ENCODE results near the gene TRIM66.

Gene TRIM66

GRCh38 chr11:8720868-8721608 is 38.6 kb upstream of the TRIM66 start:
- peak; percentile 65 for DNase-seq (ENCODE audit: low read depth)
- TF ChIP-seq, protein P1, sequence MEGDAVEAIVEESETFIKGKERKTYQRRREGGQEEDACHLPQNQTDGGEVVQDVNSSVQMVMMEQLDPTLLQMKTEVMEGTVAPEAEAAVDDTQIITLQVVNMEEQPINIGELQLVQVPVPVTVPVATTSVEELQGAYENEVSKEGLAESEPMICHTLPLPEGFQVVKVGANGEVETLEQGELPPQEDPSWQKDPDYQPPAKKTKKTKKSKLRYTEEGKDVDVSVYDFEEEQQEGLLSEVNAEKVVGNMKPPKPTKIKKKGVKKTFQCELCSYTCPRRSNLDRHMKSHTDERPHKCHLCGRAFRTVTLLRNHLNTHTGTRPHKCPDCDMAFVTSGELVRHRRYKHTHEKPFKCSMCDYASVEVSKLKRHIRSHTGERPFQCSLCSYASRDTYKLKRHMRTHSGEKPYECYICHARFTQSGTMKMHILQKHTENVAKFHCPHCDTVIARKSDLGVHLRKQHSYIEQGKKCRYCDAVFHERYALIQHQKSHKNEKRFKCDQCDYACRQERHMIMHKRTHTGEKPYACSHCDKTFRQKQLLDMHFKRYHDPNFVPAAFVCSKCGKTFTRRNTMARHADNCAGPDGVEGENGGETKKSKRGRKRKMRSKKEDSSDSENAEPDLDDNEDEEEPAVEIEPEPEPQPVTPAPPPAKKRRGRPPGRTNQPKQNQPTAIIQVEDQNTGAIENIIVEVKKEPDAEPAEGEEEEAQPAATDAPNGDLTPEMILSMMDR (IDR thresholded peaks at IDR 0.05; ENCODE audit: control insufficient read depth, extremely low read depth, insufficient read depth) = no peak
- peak overlapping the region; percentile 14 for H3K4me3 ChIP-seq (ENCODE audit: low read depth, low read length)

DNA sequence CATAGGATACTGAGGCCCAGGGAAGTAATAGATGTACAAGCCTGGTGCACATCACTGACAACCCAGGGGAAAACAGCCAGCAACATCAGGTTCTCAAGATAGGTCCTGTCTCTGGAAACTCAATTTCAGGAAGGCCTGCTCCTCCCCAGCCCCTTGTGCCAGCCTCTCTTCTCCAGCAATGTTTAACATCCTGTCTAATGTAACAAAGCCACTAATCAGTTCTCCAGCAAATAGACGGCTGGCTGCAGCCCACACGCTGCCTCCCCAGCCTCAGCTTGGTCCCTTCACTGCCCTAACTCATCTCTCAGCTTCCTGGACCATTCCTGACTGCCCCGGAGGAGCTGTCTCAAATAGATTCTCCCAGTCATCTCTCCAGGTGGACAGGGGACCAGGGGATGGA is 37.9 kb upstream of the TRIM66 start:
- no peak for DNase-seq (ENCODE audit: low read depth)
- H3K4me3 ChIP-seq (ENCODE audit: low read depth, low read length) = no peak overlapping the region
- TF ChIP-seq, protein P1 (IDR thresholded peaks at IDR 0.05; ENCODE audit: control insufficient read depth, extremely low read depth, insufficient read depth) = no peak

DNA sequence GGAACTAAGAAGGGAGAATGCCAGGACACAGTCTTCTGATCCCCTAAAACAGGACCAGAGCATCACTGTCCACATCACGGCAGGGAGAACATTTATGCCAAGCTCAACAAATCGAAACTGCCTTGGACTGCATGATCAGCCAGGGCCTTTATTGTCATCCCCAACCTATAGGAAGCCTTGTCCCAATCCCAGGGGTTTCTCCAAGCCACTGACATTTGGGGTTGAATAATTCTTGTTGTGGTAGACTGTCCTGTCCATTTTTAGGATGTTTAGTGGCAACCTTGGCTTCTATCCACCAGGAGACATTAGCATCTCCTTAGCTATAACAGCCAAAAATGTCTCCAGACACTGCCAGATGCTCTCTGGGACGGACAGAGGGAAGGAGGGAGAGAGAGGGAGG is 37.3 kb upstream of the TRIM66 start:
- H3K4me3 ChIP-seq (ENCODE audit: low read depth, low read length) = no peak overlapping the region
- TF ChIP-seq, protein P1 (IDR thresholded peaks at IDR 0.05; ENCODE audit: control insufficient read depth, extremely low read depth, insufficient read depth) = no peak
- DNase-seq (ENCODE audit: low read depth) = no peak

- TF ChIP-seq, protein P1 (IDR thresholded peaks at IDR 0.05; ENCODE audit: control insufficient read depth, extremely low read depth, insufficient read depth) = no peak
- H3K4me3 ChIP-seq (ENCODE audit: low read depth, low read length) = no peak overlapping the region
- DNase-seq (ENCODE audit: low read depth) = no peak
These were observed 36.8 kb upstream of the TRIM66 start for GRCh38 chr11:8719211-8719649.

- TF ChIP-seq, protein P1 (IDR thresholded peaks at IDR 0.05; ENCODE audit: control insufficient read depth, extremely low read depth, insufficient read depth) = no peak
- no peak for DNase-seq (ENCODE audit: low read depth)
- no peak overlapping the region for H3K4me3 ChIP-seq (ENCODE audit: low read depth, low read length)
These were observed 35.6 kb upstream of the TRIM66 start for GRCh38 chr11:8717876-8718753.

DNA sequence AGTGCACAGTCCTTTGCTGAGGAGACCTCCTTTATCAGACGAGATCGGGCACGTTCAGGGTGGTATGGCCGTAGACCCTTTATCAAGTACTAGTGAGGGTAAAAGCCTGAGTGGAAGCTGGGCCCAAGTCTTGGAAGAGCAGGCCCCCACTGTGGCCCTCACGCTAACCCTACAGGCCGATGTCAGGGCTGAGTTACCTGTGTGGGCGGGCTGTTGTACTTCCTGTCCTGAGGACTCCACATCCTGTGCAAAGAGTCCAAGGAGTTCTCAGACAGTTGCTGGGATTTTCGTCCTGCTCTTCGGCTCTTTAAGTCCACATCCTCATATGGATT is 35.0 kb upstream of the TRIM66 start:
- no peak overlapping the region for H3K4me3 ChIP-seq (ENCODE audit: low read depth, low read length)
- TF ChIP-seq, protein P1 (IDR thresholded peaks at IDR 0.05; ENCODE audit: control insufficient read depth, extremely low read depth, insufficient read depth) = no peak
- DNase-seq (ENCODE audit: low read depth) = no peak
